SK-N-SH (cell line): Measurements from ENCODE around the gene MBLAC1. TPM values are rescaled to one million over a fixed set of nuclear protein-coding genes. Genes with fewer than 3 reads are reported as not detected.

Experiments used
- CTCF ChIA-PET: fragments of 300-600, 350-600 bp; formaldehyde crosslinking; extraction: SDS; loops from one replicate; lab custom pipeline; 2021; lab: Yijun Ruan, JAX
- POLR2A ChIA-PET: fragments of 350-600 bp; sonication (Branson Sonifier 250); formaldehyde crosslinking; extraction: SDS; loops from one replicate; lab custom pipeline; 2020; ENCODE audit warnings: antibody characterized with exemption, inconsistent platforms; lab: Yijun Ruan, JAX
- DNase-seq: peaks from one replicate; pipeline ENCODE4 v3.0.0; 2012
- H2AFZ ChIP-seq: fragments of 200-600 bp; sonication (generic); 2 replicates; pipeline ENCODE4 v1.8.1; 2016; ENCODE audit warnings: antibody characterized with exemption, mild to moderate bottlenecking, low read depth
- H3F3A ChIP-seq: fragments of 200-600 bp; sonication (generic); replicated peaks from 2 replicates; pipeline ENCODE3; 2016; ENCODE audit warnings: antibody characterized with exemption, mild to moderate bottlenecking; ENCODE audit not compliant: insufficient read depth
- H3K27ac ChIP-seq, 2 experiments: fragments of 200-500 bp in 1 of 2; fragments of 200-600 bp in 1 of 2; sonication (Bioruptor generic) in 1 of 2; sonication (generic), shearing (Covaris generic) in 1 of 2; 2 replicates each; pipeline versions ENCODE4 v1.5.1 to v1.6.1; 2014 to 2016; ENCODE audit warnings: low read depth in 2 of 2, inconsistent platforms in 1 of 2, low read length in 1 of 2, mild to moderate bottlenecking in 1 of 2, mixed read lengths in 1 of 2
- H3K27me3 ChIP-seq: fragments of 200-600 bp; sonication (generic), shearing (Covaris generic); 2 replicates; pipeline ENCODE4 v1.6.1; 2016; ENCODE audit warnings: mixed run types; ENCODE audit not compliant: insufficient read depth
- H3K36me3 ChIP-seq, 2 experiments: fragments of 200-500 bp in 1 of 2; fragments of 200-600 bp in 1 of 2; sonication (Bioruptor generic) in 1 of 2; sonication (generic) in 1 of 2; replicated peaks in 1 of 2; 2 replicates each; pipeline versions ENCODE3 to v1.5.1; 2014 to 2016; ENCODE audit warnings: low read length in 1 of 2, mild to moderate bottlenecking in 1 of 2; ENCODE audit not compliant: insufficient read depth in 2 of 2, control insufficient read depth in 1 of 2
- H3K4me1 ChIP-seq, 2 experiments: fragments of 200-500 bp in 1 of 2; fragments of 200-600 bp in 1 of 2; sonication (Bioruptor generic) in 1 of 2; sonication (generic), shearing (Covaris generic) in 1 of 2; 2 replicates each; pipeline versions ENCODE4 v1.5.1 to v1.6.1; 2014 to 2016; ENCODE audit warnings: low read depth in 1 of 2, low read length in 1 of 2, mixed run types in 1 of 2; ENCODE audit not compliant: insufficient read depth in 2 of 2, control insufficient read depth in 1 of 2
- H3K4me2 ChIP-seq: fragments of 200-600 bp; sonication (generic), shearing (Covaris generic); 2 replicates; pipeline ENCODE4 v1.6.1; 2017; ENCODE audit warnings: mixed run types
- H3K4me3 ChIP-seq, 2 experiments: fragments of 200-500 bp in 1 of 2; fragments of 200-600 bp in 1 of 2; sonication (Bioruptor generic) in 1 of 2; sonication (generic), shearing (Covaris generic) in 1 of 2; 2 replicates each; pipeline versions ENCODE4 v1.5.1 to v1.8.1; 2014 to 2016; ENCODE audit warnings: low read depth in 2 of 2, inconsistent platforms in 1 of 2, low read length in 1 of 2, mild to moderate bottlenecking in 1 of 2, mixed read lengths in 1 of 2, moderate library complexity in 1 of 2
- H3K79me2 ChIP-seq: fragments of 200-600 bp; sonication (generic); 2 replicates; pipeline ENCODE4 v1.8.1; 2017; ENCODE audit warnings: mild to moderate bottlenecking; ENCODE audit not compliant: insufficient read depth
- H3K9ac ChIP-seq: fragments of 200-600 bp; sonication (generic); 2 replicates; pipeline ENCODE4 v1.6.1; 2017; ENCODE audit warnings: mixed run types
- H3K9me2 ChIP-seq: fragments of 200-600 bp; sonication (generic); 2 replicates; pipeline ENCODE4 v1.6.1; 2017; ENCODE audit warnings: mixed run types
- H3K9me3 ChIP-seq: fragments of 200-600 bp; sonication (generic); 2 replicates; pipeline ENCODE4 v1.6.1; 2017; ENCODE audit warnings: mixed run types, mild to moderate bottlenecking, moderate library complexity
- H4K20me1 ChIP-seq: fragments of 200-600 bp; sonication (generic); 2 replicates; pipeline ENCODE4 v1.6.1; 2017; ENCODE audit warnings: mild to moderate bottlenecking, mixed run types; ENCODE audit not compliant: insufficient read depth
- EP300 ChIP-seq, 2 experiments: IDR thresholded peaks; 2 replicates each; pipeline versions ENCODE4 v1.4.0 to v1.6.1; 2012; ENCODE audit warnings: borderline replicate concordance in 1 of 2, low read depth in 1 of 2, low read length in 1 of 2
- FOSL2 ChIP-seq: IDR thresholded peaks from 2 replicates; pipeline ENCODE4 v1.4.0; 2012; ENCODE audit warnings: low read depth, mild to moderate bottlenecking, moderate library complexity, borderline replicate concordance
- FOXM1 ChIP-seq: IDR thresholded peaks from 2 replicates; pipeline ENCODE4 v1.4.0; 2012; ENCODE audit warnings: low read depth, mild to moderate bottlenecking
- GATA2 ChIP-seq: sonication (generic); formaldehyde crosslinking; IDR thresholded peaks from 2 replicates; pipeline ENCODE4 v1.5.0; 2020; ENCODE audit warnings: mild to moderate bottlenecking, missing genetic modification reagents
- IRF3 ChIP-seq: fragments of 150-350 bp; IDR thresholded peaks from 2 replicates; pipeline ENCODE4 v1.6.1; 2016; ENCODE audit warnings: mild to moderate bottlenecking, low read depth, low read length
- MAX ChIP-seq: IDR thresholded peaks from 2 replicates; pipeline ENCODE4 v1.4.0; 2012; ENCODE audit warnings: low read depth
- MEF2A ChIP-seq: IDR thresholded peaks from 2 replicates; pipeline ENCODE4 v1.4.0; 2012; ENCODE audit warnings: low read depth, borderline replicate concordance
- NRF1 ChIP-seq: IDR thresholded peaks from 2 replicates; pipeline ENCODE4 v1.6.1; 2012; ENCODE audit warnings: low read depth, mild to moderate bottlenecking, low read length
- RCOR1 ChIP-seq: fragments of 150-350 bp; IDR thresholded peaks from 2 replicates; pipeline ENCODE4 v1.6.1; 2017; ENCODE audit warnings: antibody characterized with exemption, low read length
- REST ChIP-seq: IDR thresholded peaks from 2 replicates; pipeline ENCODE4 v1.6.1; 2012; ENCODE audit warnings: mild to moderate bottlenecking, low read depth, low read length, moderate library complexity
- RXRA ChIP-seq: IDR thresholded peaks from 2 replicates; pipeline ENCODE4 v1.4.0; 2012; ENCODE audit warnings: low read depth, mild to moderate bottlenecking, borderline replicate concordance
- SMC3 ChIP-seq: IDR thresholded peaks from 2 replicates; pipeline ENCODE4 v1.6.1; 2012; ENCODE audit warnings: low read depth, low read length, improper control_type of control experiment
- TAF1 ChIP-seq: IDR thresholded peaks from 2 replicates; pipeline ENCODE4 v1.6.1; 2012; ENCODE audit warnings: low read depth, mild to moderate bottlenecking, low read length, moderate library complexity, borderline replicate concordance
- TCF12 ChIP-seq: IDR thresholded peaks from 2 replicates; pipeline ENCODE4 v1.4.0; 2012
- TEAD4 ChIP-seq: IDR thresholded peaks from 2 replicates; pipeline ENCODE4 v1.4.0; 2012; ENCODE audit warnings: mild to moderate bottlenecking, borderline replicate concordance; ENCODE audit not compliant: insufficient read depth
- USF1 ChIP-seq: IDR thresholded peaks from 2 replicates; pipeline ENCODE4 v1.4.0; 2012; ENCODE audit warnings: low read depth, borderline replicate concordance
- USF2 ChIP-seq: fragments of 150-350 bp; IDR thresholded peaks from 2 replicates; pipeline ENCODE4 v1.6.1; 2017; ENCODE audit warnings: antibody characterized with exemption, low read length, low read depth, borderline replicate concordance
- YY1 ChIP-seq: IDR thresholded peaks from 2 replicates; pipeline ENCODE4 v1.4.0; 2012; ENCODE audit warnings: low read depth, mild to moderate bottlenecking
- WGBS: methylation state at CpG from one replicate; pipeline ENCODE4 v1.1.6; 2017; ENCODE audit warnings: low lambda C conversion rate; 5-methylcytosine and 5-hydroxymethylcytosine counted together
- polyA plus RNA-seq, 3 experiments: library from polyadenylated mRNA; depleted of rRNA; stranded (reverse); fragments of >200 nt; gene quantifications; 2 replicates each; pipeline ENCODE4 v1.2.3, GENCODE V29; 2012

The MBLAC1 gene
- polyA plus RNA-seq, 1 of the 3 experiments (the other 2 are of a cell fraction), result 4.4 TPM

- TF ChIP-seq REST (no peak), YY1 (no peak), GATA2 (CRISPR knock-in tag) (no peak), USF1 (no peak), USF2 (no peak), MEF2A (no peak)
These were observed 5.4 kb downstream of the MBLAC1 start (continued) for GRCh38 chr7:100132126-100132525.

GRCh38 chr7:100132697-100133151 is 6.0 kb downstream of the MBLAC1 start:
- ChIA-PET CTCF (interaction anchor here (0.6 to 13.6 kb wide), 51 partner anchors 8 to 1256 kb away, joined by 3 to 262 read pairs (median 6); partner anchors contain the start of genes AP4M1, CNPY4, COPS6 and GAL3ST4), POLR2A (interaction anchor here (1.0 to 3.1 kb wide), 3 partner anchors 16 to 31 kb away, joined by 3 to 12 read pairs (median 4); partner anchors contain the start of genes AP4M1, LAMTOR4 and MCM7)
- no peaks in the 10 kb centered on the region for H4K20me1 ChIP-seq
- H3F3A ChIP-seq, result peaks cover 27% of the 10 kb centered on the region
- no peak overlapping the region for H3K4me2 ChIP-seq
- no peaks in the 10 kb centered on the region for H3K36me3 ChIP-seq
- peak overlapping the region; percentile 54; the same call in 1 of the 2 replicates for H2AFZ ChIP-seq
- no peaks in the 10 kb centered on the region for H3K9me3 ChIP-seq
- DNase-seq, result peak; percentile 89
- no peaks in the 10 kb centered on the region for H3K9me2 ChIP-seq
- H3K27ac ChIP-seq, result 0 out of 4 replicates have a peak overlapping the region, but pooled peaks of 1 of the 2 experiments have one; percentile 1
- no peaks in the 10 kb centered on the region for H3K79me2 ChIP-seq
- no peaks in the 10 kb centered on the region for H3K27me3 ChIP-seq
- peaks cover 5 to 10% of the 10 kb centered on the region in 2 experiments; a peak in 2 of 4 replicates for H3K4me1 ChIP-seq
- WGBS, result 17% methylated on average over 3 of the region's 3 CpGs
- H3K9ac ChIP-seq, result no peak overlapping the region
- H3K4me3 ChIP-seq, result peak overlapping the region in 1 of 2 experiments; percentile 6; a peak in 1 of 4 replicates
- TF ChIP-seq FOSL2 (no peak), RCOR1 (no peak; the same call in 1 of the 2 replicates), REST (no peak), RXRA (no peak), YY1 (no peak), TAF1 (no peak), TEAD4 (no peak), MAX (no peak), GATA2 (CRISPR knock-in tag) (0 out of 2 replicates have a peak, but pooled peaks have one; percentile 40), EP300 (IDR thresholded peaks at IDR 0.05; ENCODE audit: borderline replicate concordance in 1 of 2, low read depth in 1 of 2, low read length in 1 of 2) (no peak), TCF12 (no peak), NRF1 (no peak), FOXM1 (no peak), SMC3 (peak; percentile 97), USF1 (no peak), MEF2A (no peak), IRF3 (no peak)
